ENCODE results near the gene LRRC25. TPM values are rescaled to one million over a fixed set of nuclear protein-coding genes. Genes with fewer than 3 reads are reported as not detected.

The LRRC25 gene
- total RNA-seq, 1 experiment from 2014 or later = not detected

GRCh38 chr19:18435842-18436670 lies 38.6 kb upstream of the LRRC25 start:
- DNase-seq (ENCODE audit: low read depth) = no peak

- no peak for DNase-seq (ENCODE audit: low read depth)
Observed at GRCh38 chr19:18435178-18435841, 37.9 kb upstream of the LRRC25 start.

GRCh38 chr19:18434411-18435175 lies 37.2 kb upstream of the LRRC25 start:
- DNase-seq (ENCODE audit: low read depth) = no peak

GRCh38 chr19:18433735-18434398 lies 36.4 kb upstream of the LRRC25 start:
- DNase-seq (ENCODE audit: low read depth) = no peak

GRCh38 chr19:18433015-18433691 lies 35.7 kb upstream of the LRRC25 start:
- no peak for DNase-seq (ENCODE audit: low read depth)

GRCh38 chr19:18432275-18433014 lies 35.0 kb upstream of the LRRC25 start:
- no peak for DNase-seq (ENCODE audit: low read depth)

- no peak for DNase-seq (ENCODE audit: low read depth)
Observed at GRCh38 chr19:18431351-18432197, 34.2 kb upstream of the LRRC25 start.

- no peak for DNase-seq (ENCODE audit: low read depth)
Observed at GRCh38 chr19:18430417-18431144, 33.2 kb upstream of the LRRC25 start.

GRCh38 chr19:18429717-18430416 lies 32.4 kb upstream of the LRRC25 start:
- DNase-seq (ENCODE audit: low read depth) = no peak

- no peak for DNase-seq (ENCODE audit: low read depth)
Observed at GRCh38 chr19:18428787-18429674, 31.6 kb upstream of the LRRC25 start.

- DNase-seq (ENCODE audit: low read depth) = no peak
Observed at GRCh38 chr19:18428173-18428786, 30.9 kb upstream of the LRRC25 start.

GRCh38 chr19:18427743-18428113 lies 30.3 kb upstream of the LRRC25 start:
- no peak for DNase-seq (ENCODE audit: low read depth)

GRCh38 chr19:18427080-18427742 lies 29.8 kb upstream of the LRRC25 start:
- no peak for DNase-seq (ENCODE audit: low read depth)

- DNase-seq (ENCODE audit: low read depth) = no peak
Observed at GRCh38 chr19:18426416-18426767, 29.0 kb upstream of the LRRC25 start.

GRCh38 chr19:18425515-18426415 lies 28.3 kb upstream of the LRRC25 start:
- peak; percentile 41 for DNase-seq (ENCODE audit: low read depth)
